Non-pigmented ciliary epithelial cell (primary cell): ENCODE measurements around the gene TMBIM4.
A peak's percentile ranks its signal among the peaks of the same experiment; 100 is the strongest.
"Not testable (repeated sequence)": the region's sequence is repeated elsewhere in the genome, so short reads cannot be mapped to it uniquely, and the experiment has no call there.

Experiments
- DNase-seq: peaks from one replicate; pipeline ENCODE4 v3.0.0-alpha.2; 2010; ENCODE audit warnings: low read depth

Gene TMBIM4

GRCh38 chr12:66169221-66170170, at the start of gene TMBIM4:
Gene TMBIM4 (minus strand): TSS chr12:66169996. CDS start chr12:66169951, 45 bp downstream.
- DNase-seq = peak; percentile 88

GRCh38 chr12:66217342-66217917, 47.6 kb upstream of the TMBIM4 start:
- no peak for DNase-seq

GRCh38 chr12:66213011-66213410, 43.2 kb upstream of the TMBIM4 start:
- DNase-seq = not testable (repeated sequence)

- not testable (repeated sequence) for DNase-seq
These were observed 41.8 kb upstream of the TMBIM4 start for GRCh38 chr12:66211573-66211972.

GRCh38 chr12:66210840-66211239, 41.0 kb upstream of the TMBIM4 start:
- DNase-seq = no peak

GRCh38 chr12:66206141-66206540, 36.3 kb upstream of the TMBIM4 start:
- DNase-seq = no peak

- no peak for DNase-seq
These were observed 34.0 kb upstream of the TMBIM4 start for GRCh38 chr12:66203820-66204219.

GRCh38 chr12:66199831-66200509, 30.2 kb upstream of the TMBIM4 start:
- no peak for DNase-seq

GRCh38 chr12:66199141-66199540, 29.3 kb upstream of the TMBIM4 start:
- DNase-seq = no peak

GRCh38 chr12:66197495-66197921, 27.7 kb upstream of the TMBIM4 start:
- DNase-seq = no peak

- DNase-seq = no peak
These were observed 27.0 kb upstream of the TMBIM4 start for GRCh38 chr12:66196806-66197205.

- no peak for DNase-seq
These were observed 25.4 kb upstream of the TMBIM4 start for GRCh38 chr12:66195242-66195641.

- DNase-seq = no peak
These were observed 24.3 kb upstream of the TMBIM4 start for GRCh38 chr12:66194122-66194521.

GRCh38 chr12:66191547-66192126, 21.8 kb upstream of the TMBIM4 start:
- DNase-seq = no peak

GRCh38 chr12:66190519-66191370, 20.9 kb upstream of the TMBIM4 start:
- DNase-seq = no peak

- DNase-seq = no peak
These were observed 20.1 kb upstream of the TMBIM4 start for GRCh38 chr12:66189889-66190288.

- no peak for DNase-seq
These were observed 19.7 kb upstream of the TMBIM4 start for GRCh38 chr12:66189486-66189843.

GRCh38 chr12:66188584-66189485, 19.0 kb upstream of the TMBIM4 start, which contains the start of gene IRAK3:
Gene IRAK3 (plus strand): TSS chr12:66189214. CDS start chr12:66189300, 86 bp downstream.
- DNase-seq = no peak

GRCh38 chr12:66187821-66188220, 18.0 kb upstream of the TMBIM4 start:
- no peak for DNase-seq

- no peak for DNase-seq
These were observed 17.2 kb upstream of the TMBIM4 start for GRCh38 chr12:66187036-66187435.
